ENCODE results near the gene TMEM269.

DNA sequence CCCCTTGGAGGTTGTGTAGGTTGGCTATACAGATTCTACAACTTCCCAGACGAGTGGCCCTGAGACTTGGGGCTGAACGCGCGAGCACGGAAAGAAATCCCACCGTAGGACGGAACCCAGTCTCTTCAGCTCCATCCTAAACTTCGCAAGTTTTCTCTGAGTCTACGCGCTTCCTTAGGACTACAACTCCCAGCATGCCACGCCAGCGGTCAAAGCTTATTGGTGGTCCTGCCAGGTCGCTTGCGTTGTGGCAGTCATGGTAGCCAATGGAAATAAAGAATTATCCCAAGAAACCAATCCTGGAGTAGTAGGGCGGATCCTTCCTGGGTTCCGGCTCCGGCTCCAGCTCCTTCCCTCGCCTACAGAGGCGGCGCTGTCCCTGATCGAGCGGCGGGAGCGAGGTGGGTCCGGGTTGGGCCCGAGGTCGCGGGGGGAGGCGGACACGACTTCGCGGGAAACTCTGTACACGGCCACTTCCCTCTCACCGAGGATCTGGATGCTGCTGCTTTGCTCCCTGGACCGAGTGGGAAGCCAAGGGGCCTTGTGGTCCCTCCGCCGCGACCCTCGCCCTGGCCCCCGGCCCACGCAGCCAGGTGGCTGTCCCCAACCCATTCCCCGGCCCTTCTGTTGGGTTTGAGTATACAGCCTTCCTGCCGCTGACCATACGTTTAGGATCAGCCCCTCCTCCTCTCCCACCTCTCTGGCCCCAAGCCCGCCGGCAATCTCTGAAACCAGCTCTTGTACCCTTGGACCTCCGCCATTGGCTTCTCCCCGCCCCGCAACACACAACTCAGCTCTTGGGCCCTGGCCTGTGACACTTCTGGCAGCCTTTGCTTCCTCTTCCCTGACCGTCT is 61.7 kb downstream of the TMEM269 start, which contains the start of gene ZNF691:
- TF ChIP-seq, protein P1, sequence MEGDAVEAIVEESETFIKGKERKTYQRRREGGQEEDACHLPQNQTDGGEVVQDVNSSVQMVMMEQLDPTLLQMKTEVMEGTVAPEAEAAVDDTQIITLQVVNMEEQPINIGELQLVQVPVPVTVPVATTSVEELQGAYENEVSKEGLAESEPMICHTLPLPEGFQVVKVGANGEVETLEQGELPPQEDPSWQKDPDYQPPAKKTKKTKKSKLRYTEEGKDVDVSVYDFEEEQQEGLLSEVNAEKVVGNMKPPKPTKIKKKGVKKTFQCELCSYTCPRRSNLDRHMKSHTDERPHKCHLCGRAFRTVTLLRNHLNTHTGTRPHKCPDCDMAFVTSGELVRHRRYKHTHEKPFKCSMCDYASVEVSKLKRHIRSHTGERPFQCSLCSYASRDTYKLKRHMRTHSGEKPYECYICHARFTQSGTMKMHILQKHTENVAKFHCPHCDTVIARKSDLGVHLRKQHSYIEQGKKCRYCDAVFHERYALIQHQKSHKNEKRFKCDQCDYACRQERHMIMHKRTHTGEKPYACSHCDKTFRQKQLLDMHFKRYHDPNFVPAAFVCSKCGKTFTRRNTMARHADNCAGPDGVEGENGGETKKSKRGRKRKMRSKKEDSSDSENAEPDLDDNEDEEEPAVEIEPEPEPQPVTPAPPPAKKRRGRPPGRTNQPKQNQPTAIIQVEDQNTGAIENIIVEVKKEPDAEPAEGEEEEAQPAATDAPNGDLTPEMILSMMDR (optimal IDR thresholded peaks at IDR 0.05 in 1 of 3, IDR thresholded peaks at IDR 0.05 in 1 of 3, conservative IDR thresholded peaks at IDR 0.05 in 1 of 3; ENCODE audit: extremely low read depth in 1 of 3, insufficient read depth in 2 of 3, low read length in 3 of 3): peak; percentile 23 to 70 (median 48)
- no peak for TF ChIP-seq EZH2 (IDR thresholded peaks at IDR 0.05; ENCODE audit: low read length)
